GM20000 (cell line): ENCODE results near the gene SYT15.
"Not testable (repeated sequence)": the region's sequence is repeated elsewhere in the genome, so short reads cannot be mapped to it uniquely, and the experiment has no call there.

Source experiments
- DNase-seq: peaks from one replicate; pipeline ENCODE4 v3.0.0; 2012; ENCODE audit warnings: low spot score

Gene SYT15

DNA sequence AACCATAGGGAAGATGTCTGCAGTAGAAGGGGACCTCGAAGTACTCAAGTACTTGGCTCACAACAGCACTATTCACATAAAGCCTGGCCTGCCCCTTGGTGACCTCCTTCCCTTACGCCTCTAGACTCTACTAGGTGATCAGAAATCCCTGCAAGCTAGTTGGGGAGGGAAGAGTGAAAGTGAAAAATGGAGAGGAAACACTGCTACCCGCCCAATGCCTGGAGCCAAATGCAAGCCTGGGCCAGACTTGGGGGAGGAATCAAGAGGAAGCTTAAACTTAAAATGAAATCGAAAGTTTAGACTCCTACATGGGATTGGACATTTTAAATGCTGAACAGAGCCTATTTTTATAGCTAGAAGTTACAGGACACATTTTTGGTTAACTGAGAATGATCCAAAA lies 17.6 kb downstream of the SYT15 start:
- not testable (repeated sequence) for DNase-seq

- DNase-seq = not testable (repeated sequence)
These were observed 18.8 kb downstream of the SYT15 start for GRCh38 chr10:46597616-46598246.

DNA sequence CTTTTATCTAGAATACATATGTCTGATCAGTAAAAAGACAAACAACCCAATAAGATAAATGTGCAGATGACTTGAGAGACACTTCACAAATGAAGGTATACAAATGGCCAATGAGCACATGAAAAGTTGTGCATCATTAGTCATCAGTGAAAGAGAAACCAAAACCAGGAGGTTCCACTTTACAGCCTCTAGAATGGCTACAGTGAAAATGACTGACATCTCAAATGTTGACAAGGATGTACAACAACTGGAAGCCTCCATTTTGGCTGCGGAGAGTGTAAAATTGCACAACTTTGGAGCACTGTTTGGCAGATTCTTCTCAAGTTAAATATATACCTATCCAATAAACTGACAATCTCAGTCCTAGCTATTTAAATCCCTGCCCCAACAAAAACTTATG lies 21.6 kb downstream of the SYT15 start:
- DNase-seq = not testable (repeated sequence)

- DNase-seq = not testable (repeated sequence)
These were observed 36.6 kb downstream of the SYT15 start for GRCh38 chr10:46615540-46615939.

DNA sequence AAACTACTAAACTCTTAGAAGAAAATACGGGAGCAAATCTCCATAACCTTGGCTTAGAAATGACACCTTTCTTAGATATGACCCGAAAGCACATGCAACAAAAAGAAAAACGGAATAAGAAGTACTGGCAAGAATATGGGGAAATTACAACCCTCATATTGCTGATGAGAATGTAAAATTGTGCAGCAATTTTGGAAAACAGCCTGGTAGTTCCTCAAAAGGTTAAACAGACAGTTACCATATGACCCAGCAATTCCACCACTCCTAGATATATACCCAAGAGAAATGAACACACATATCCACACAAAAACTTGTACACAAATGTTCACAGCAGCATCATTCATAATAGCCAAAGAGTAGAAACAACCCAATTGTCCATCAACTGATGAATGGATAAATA lies 37.3 kb downstream of the SYT15 start:
- DNase-seq = not testable (repeated sequence)

DNA sequence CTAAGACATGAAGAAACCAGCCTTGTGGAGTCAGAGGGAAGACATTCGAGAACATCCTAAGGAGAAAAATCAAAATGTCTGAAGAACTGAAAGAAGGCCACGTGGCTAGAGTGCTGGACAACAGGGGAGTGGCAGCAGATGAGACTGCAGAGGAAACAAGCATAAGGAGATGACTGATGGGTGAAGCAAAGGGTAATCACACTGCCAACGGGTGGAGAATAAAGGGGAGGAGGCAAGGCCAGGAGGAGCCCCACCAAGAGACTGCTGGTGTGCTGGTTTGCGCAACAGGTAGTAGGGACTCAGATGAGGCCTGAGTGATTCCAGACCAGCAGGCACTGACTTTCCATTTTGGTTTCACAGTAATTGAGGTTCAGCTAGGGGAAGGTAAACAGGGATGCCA lies 38.2 kb downstream of the SYT15 start:
- not testable (repeated sequence) for DNase-seq

GRCh38 chr10:46617913-46618312 lies 39.0 kb downstream of the SYT15 start:
- not testable (repeated sequence) for DNase-seq

DNA sequence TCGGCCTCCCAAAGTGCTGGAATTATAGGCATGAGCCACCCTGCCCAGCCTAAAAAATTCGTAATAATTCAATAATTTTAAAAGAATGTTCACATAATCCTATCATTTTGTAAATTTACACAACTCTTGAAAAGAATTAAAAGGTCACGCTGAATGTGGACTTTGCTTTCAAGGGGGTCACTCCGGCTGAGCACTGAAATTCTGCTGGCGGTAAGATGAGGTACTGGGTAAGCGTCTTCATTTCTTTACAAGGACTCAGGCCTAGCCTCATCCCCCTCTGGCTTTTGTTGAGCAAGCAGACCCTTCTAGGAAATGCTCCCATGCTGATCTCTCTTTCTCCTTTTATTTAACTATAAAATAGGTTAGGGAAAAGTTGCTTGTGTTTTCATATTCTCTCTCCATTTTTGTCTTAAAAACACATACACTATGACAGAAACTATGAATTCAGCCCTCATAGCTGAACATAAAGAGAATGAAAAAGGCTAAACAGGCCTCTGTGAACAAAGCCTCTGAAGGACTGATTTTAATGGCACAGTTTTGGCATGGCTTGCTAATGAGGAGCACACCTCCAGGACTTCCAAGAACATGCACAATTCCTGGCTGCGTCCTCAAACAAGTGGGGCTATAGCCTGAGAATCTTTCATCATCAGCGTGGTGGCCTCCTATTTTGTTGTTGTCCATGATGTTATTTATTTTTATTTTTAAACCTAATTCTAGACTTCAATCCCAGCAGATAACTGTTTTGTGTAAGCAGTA lies 45.1 kb downstream of the SYT15 start:
- not testable (repeated sequence) for DNase-seq

- DNase-seq = not testable (repeated sequence)
These were observed 50.9 kb downstream of the SYT15 start for GRCh38 chr10:46629805-46630204.

GRCh38 chr10:46630816-46631215 lies 51.9 kb downstream of the SYT15 start:
- not testable (repeated sequence) for DNase-seq

- not testable (repeated sequence) for DNase-seq
These were observed 52.8 kb downstream of the SYT15 start for GRCh38 chr10:46631683-46632082.

DNA sequence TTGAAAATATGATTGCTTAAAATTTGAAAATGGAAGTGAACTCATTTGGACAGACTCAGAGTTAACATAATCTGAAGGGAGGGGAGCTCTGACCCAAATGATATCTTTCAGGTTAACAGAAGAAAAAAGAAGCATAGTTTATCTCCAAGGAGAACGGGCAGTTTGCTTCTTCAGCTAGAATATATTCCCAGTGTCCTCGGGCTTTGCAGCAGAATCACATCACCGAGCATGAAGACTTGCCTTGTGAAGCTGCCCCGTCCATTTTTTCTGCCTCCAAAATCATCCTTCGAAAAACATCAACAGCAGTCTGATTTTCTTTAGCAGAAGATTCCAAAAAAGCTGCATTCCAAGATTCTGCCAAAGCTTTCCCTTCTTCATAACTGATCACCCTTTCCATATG lies 55.8 kb downstream of the SYT15 start:
- not testable (repeated sequence) for DNase-seq

DNA sequence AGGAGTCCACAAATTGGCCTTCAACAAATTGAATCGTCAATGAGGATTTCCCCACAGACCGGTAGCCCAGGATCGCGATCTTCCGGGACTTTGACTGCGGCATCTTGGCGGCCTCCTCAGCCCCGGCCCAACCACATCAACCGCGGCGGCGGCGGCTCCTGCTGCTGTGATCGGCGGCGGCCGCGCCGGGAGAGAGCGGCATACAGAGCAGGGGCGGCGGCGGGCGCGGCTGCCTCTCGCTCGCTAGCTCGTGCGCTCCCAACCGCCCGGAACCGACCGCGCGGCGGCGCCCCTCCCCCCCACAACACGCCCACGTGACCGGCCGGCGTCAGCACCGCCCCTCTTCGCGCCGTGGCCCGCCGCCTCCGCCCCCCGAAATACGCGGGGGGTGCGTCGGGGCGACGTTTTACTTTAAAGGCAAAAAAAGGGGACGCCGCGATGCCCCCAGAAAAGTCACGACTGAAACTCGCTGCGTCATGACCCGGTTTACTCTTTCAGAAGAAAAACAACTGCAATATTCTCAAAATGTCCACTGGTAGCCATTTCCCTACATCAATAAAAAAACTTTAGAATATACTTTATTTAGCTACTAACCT lies 56.5 kb downstream of the SYT15 start:
- DNase-seq = not testable (repeated sequence)

GRCh38 chr10:46640005-46640404 lies 61.1 kb downstream of the SYT15 start:
- DNase-seq = not testable (repeated sequence)
